ENCODE measurements around the gene ETDB.
"Not testable (repeated sequence)": the region's sequence is repeated elsewhere in the genome, so short reads cannot be mapped to it uniquely, and the experiment has no call there.

The ETDB gene

GRCh38 chrX:135120056-135120576 lies at the start of gene ETDB:
TSS of gene ETDB (minus strand) at chrX:135120526. CDS start at chrX:135119261, 1,265 bp downstream.
- not testable (repeated sequence) for DNase-seq (ENCODE audit: extremely low read depth in 1 of 2, low read depth in 1 of 2)

- DNase-seq (ENCODE audit: extremely low read depth in 1 of 2, low read depth in 1 of 2): not testable (repeated sequence)
These were observed 49.2 kb upstream of the ETDB start for GRCh38 chrX:135169534-135169933.

GRCh38 chrX:135168486-135168885 lies 48.2 kb upstream of the ETDB start:
- no peak for DNase-seq (ENCODE audit: extremely low read depth in 1 of 2, low read depth in 1 of 2)

GRCh38 chrX:135154688-135155087 lies 34.4 kb upstream of the ETDB start:
- DNase-seq (ENCODE audit: extremely low read depth in 1 of 2, low read depth in 1 of 2): not testable (repeated sequence)

GRCh38 chrX:135126145-135126544 lies 5.8 kb upstream of the ETDB start:
- not testable (repeated sequence) for DNase-seq (ENCODE audit: extremely low read depth in 1 of 2, low read depth in 1 of 2)

GRCh38 chrX:135116064-135116463 lies 4.3 kb downstream of the ETDB start:
- DNase-seq (ENCODE audit: extremely low read depth in 1 of 2, low read depth in 1 of 2): not testable (repeated sequence)

- no peak for DNase-seq (ENCODE audit: extremely low read depth in 1 of 2, low read depth in 1 of 2)
These were observed 5.9 kb downstream of the ETDB start for GRCh38 chrX:135114392-135114791.

GRCh38 chrX:135112743-135113142 lies 7.6 kb downstream of the ETDB start:
- no peak for DNase-seq (ENCODE audit: extremely low read depth in 1 of 2, low read depth in 1 of 2)

- no peak for DNase-seq (ENCODE audit: extremely low read depth in 1 of 2, low read depth in 1 of 2)
These were observed 8.1 kb downstream of the ETDB start for GRCh38 chrX:135112096-135112729.

GRCh38 chrX:135109554-135109953 lies 10.8 kb downstream of the ETDB start:
- DNase-seq (ENCODE audit: extremely low read depth in 1 of 2, low read depth in 1 of 2): no peak

- no peak for DNase-seq (ENCODE audit: extremely low read depth in 1 of 2, low read depth in 1 of 2)
These were observed 20.9 kb downstream of the ETDB start for GRCh38 chrX:135099493-135099783.

- DNase-seq (ENCODE audit: extremely low read depth in 1 of 2, low read depth in 1 of 2): not testable (repeated sequence)
These were observed 23.1 kb downstream of the ETDB start for GRCh38 chrX:135097196-135097744.

- DNase-seq (ENCODE audit: extremely low read depth in 1 of 2, low read depth in 1 of 2): no peak
These were observed 24.6 kb downstream of the ETDB start for GRCh38 chrX:135095715-135096114.

- no peak for DNase-seq (ENCODE audit: extremely low read depth in 1 of 2, low read depth in 1 of 2)
These were observed 25.6 kb downstream of the ETDB start for GRCh38 chrX:135094726-135095125.

GRCh38 chrX:135089126-135089525 lies 31.2 kb downstream of the ETDB start:
- no peak for DNase-seq (ENCODE audit: extremely low read depth in 1 of 2, low read depth in 1 of 2)

GRCh38 chrX:135087867-135088266 lies 32.5 kb downstream of the ETDB start:
- DNase-seq (ENCODE audit: extremely low read depth in 1 of 2, low read depth in 1 of 2): no peak

- no peak for DNase-seq (ENCODE audit: extremely low read depth in 1 of 2, low read depth in 1 of 2)
These were observed 34.0 kb downstream of the ETDB start for GRCh38 chrX:135086197-135086854.

- DNase-seq (ENCODE audit: extremely low read depth in 1 of 2, low read depth in 1 of 2): no peak
These were observed 38.5 kb downstream of the ETDB start for GRCh38 chrX:135081693-135082404.

All from activated CD8-positive, alpha-beta memory T cell treated with anti-CD3 and anti-CD28 coated beads for 1 hour (primary cell).